ENCODE results near the gene FCHSD2. TPM values are rescaled to one million over a fixed set of nuclear protein-coding genes. Genes with fewer than 3 reads are reported as not detected.

FCHSD2 gene
- total RNA-seq, 4 donors from 2014 or later: 15.4 to 37.8 (median 31.9) TPM

GRCh38 chr11:73164803-73165540 is 22.9 kb upstream of the FCHSD2 start:
- TF ChIP-seq CTCF (IDR thresholded peaks at IDR 0.05): no peak
- ATAC-seq (ENCODE audit: low FRiP score) (no peak), DNase-seq (ENCODE audit: low spot score) (no peak)

DNA sequence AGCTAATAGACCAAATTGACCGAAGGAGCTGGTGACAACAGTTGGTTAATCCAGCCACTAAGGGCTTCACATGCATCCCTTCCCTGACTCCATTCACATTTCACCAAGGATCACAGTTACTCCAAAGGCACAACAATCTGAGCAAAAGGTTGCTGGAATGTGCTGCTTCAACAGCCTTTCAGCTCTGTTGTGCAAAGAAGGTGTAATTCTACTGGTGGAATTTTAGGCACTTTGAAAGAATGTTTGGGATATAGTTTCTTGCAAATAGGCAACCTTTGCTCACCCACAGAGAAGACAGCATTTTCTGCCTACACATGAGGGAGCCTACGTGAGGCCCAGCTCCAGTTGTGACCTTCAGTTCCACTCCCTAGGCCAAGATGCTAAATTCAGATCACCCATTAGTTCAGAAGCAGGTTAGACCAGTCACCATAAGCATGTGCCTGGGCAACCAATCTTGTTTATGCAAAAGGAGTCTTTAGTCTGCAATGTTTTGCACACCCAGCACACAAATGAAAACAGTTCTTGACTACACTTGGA is 21.6 kb upstream of the FCHSD2 start:
- DNase-seq (ENCODE audit: low spot score) (no peak), ATAC-seq (ENCODE audit: low FRiP score) (no peak)
- no peak for TF ChIP-seq CTCF (IDR thresholded peaks at IDR 0.05)

DNA sequence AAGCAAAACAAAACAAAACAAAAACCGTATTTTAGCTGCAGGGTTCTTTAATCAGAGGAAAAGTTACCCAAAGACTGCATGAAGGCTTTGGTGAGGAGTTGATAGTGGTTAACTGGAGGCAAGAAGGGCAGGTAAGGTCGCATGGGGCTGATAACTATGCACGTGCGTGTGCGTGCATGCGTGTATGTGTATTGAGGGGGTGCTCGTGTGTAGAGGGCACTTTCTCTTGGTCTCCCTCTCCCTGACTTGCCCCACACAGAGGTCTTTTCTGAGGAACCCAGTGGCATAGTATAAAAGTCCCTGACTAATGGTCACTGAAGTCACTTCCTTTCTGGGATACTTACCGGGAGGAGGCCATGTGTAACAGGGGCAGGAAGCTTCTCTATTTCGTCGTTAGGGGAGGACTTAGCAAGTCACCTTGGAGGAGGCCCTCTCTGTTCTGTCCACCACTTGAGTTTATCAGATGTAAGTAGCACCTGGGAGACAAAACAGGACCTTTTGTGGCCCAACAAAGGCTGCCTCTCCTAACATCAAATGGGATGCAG is 20.1 kb upstream of the FCHSD2 start:
- DNase-seq (ENCODE audit: low spot score): no peak

GRCh38 chr11:73160005-73160760 is 18.1 kb upstream of the FCHSD2 start:
- no peak for TF ChIP-seq CTCF (IDR thresholded peaks at IDR 0.05)
- ATAC-seq (ENCODE audit: low FRiP score) (no peak), DNase-seq (ENCODE audit: low spot score) (no peak)

More for the DNA sequence above, 20.1 kb upstream of the FCHSD2 start:
- TF ChIP-seq CTCF (IDR thresholded peaks at IDR 0.05): no peak
- ATAC-seq (ENCODE audit: low FRiP score): no peak

- no peak for ATAC-seq (ENCODE audit: low FRiP score)
- DNase-seq (ENCODE audit: low spot score): no peak
- no peak for TF ChIP-seq CTCF (IDR thresholded peaks at IDR 0.05)
These were observed 17.2 kb upstream of the FCHSD2 start for GRCh38 chr11:73159297-73159696.

DNA sequence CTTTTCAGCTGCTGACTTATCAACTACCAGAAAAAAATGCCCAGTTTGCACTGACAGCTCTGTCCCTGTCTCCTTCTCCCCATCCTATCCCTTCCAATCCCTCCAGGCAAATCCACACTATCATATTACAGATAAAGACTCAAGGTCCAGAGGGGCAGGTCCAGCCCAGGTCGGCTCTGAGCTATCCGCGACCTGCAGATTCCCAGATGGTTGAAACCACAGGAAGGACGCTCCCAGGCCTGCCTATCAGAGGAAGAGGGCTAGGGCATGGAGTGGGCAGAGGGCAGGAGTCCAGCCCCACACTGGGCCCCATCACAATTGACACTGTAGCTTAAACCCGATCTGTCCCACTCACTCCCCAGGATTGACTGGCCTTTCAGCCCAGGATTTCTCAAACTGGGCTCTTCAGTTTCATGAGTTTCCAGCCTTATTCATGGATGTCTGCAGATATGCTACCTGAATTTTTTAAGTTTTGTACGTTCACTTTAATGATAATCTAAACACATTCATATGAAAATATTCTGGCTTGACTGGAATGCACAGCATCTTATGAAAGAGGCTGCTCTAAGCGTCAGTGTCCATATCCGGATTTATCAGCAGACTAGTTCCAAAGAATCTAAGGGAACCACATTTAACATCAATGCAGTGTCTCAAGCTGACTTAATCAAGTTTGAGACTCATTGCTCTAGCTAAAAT is 16.4 kb upstream of the FCHSD2 start:
- ATAC-seq (ENCODE audit: low FRiP score): no peak
- TF ChIP-seq CTCF (IDR thresholded peaks at IDR 0.05): no peak
- DNase-seq (ENCODE audit: low spot score): no peak

Measured in omental fat pad (tissue), 4 donors.